DMS114 treated with DMSO at 0.1 percent for 48 hours (cell line): ENCODE data around the gene FAM9C.
"Not testable (repeated sequence)": the region's sequence is repeated elsewhere in the genome, so short reads cannot be mapped to it uniquely, and the experiment has no call there.

Experiments used
- DNase-seq: peaks from one replicate; lab custom pipeline; 2025; ENCODE audit not compliant: unreplicated experiment; lab: John Stamatoyannopoulos, UW

The FAM9C gene

GRCh38 chrX:13043938-13044337, 482 bp downstream of the FAM9C start:
- DNase-seq, result no peak

GRCh38 chrX:13043138-13043537, 1.3 kb downstream of the FAM9C start:
- no peak for DNase-seq

- no peak for DNase-seq
Observed at GRCh38 chrX:13036896-13037295, 7.5 kb downstream of the FAM9C start.

GRCh38 chrX:13033193-13033592, 11.2 kb downstream of the FAM9C start:
- no peak for DNase-seq

- no peak for DNase-seq
Observed at GRCh38 chrX:13029887-13030771, 14.3 kb downstream of the FAM9C start.

GRCh38 chrX:13029637-13029886, 14.9 kb downstream of the FAM9C start:
- DNase-seq, result no peak

- DNase-seq, result no peak
Observed at GRCh38 chrX:13028871-13029636, 15.4 kb downstream of the FAM9C start.

- DNase-seq, result no peak
Observed at GRCh38 chrX:13026877-13027652, 17.4 kb downstream of the FAM9C start.

GRCh38 chrX:13024986-13025385, 19.4 kb downstream of the FAM9C start:
- DNase-seq, result no peak

- no peak for DNase-seq
Observed at GRCh38 chrX:13023979-13024378, 20.4 kb downstream of the FAM9C start.

- DNase-seq, result no peak
Observed at GRCh38 chrX:13023567-13023966, 20.9 kb downstream of the FAM9C start.

GRCh38 chrX:13022926-13023325, 21.5 kb downstream of the FAM9C start:
- DNase-seq, result no peak

- not testable (repeated sequence) for DNase-seq
Observed at GRCh38 chrX:13016731-13017130, 27.7 kb downstream of the FAM9C start.

GRCh38 chrX:13015536-13016236, 28.7 kb downstream of the FAM9C start:
- DNase-seq, result no peak

GRCh38 chrX:13014111-13015096, 30.0 kb downstream of the FAM9C start:
- no peak for DNase-seq

GRCh38 chrX:13013363-13014110, 30.9 kb downstream of the FAM9C start:
- DNase-seq, result no peak

- DNase-seq, result no peak
Observed at GRCh38 chrX:13010546-13010945, 33.9 kb downstream of the FAM9C start.

- no peak for DNase-seq
Observed at GRCh38 chrX:13009844-13010243, 34.6 kb downstream of the FAM9C start.

GRCh38 chrX:13009273-13009672, 35.1 kb downstream of the FAM9C start:
- no peak for DNase-seq
